HEK293T (cell line): ENCODE measurements around the gene PERM1.
"Not testable (repeated sequence)": the region's sequence is repeated elsewhere in the genome, so short reads cannot be mapped to it uniquely, and the experiment has no call there.

Experiments used
- BHLHE40 ChIP-seq: fragments of 450-650 bp; IDR thresholded peaks from 2 replicates; pipeline ENCODE4 v1.6.1; 2016; ENCODE audit warnings: mild to moderate bottlenecking, moderate library complexity, borderline replicate concordance
- CTBP1 ChIP-seq: fragments of 450-650 bp; IDR thresholded peaks from 2 replicates; pipeline ENCODE4 v1.6.1; 2016; ENCODE audit warnings: borderline replicate concordance
- FOXA1 ChIP-seq: fragments of 450-650 bp; IDR thresholded peaks from 2 replicates; pipeline ENCODE4 v1.6.1; 2016; ENCODE audit warnings: mild to moderate bottlenecking
- FOXM1 ChIP-seq: fragments of 450-650 bp; IDR thresholded peaks from 2 replicates; pipeline ENCODE4 v1.6.1; 2017; ENCODE audit warnings: mild to moderate bottlenecking, borderline replicate concordance
- L3MBTL2 ChIP-seq: fragments of 450-650 bp; conservative IDR thresholded peaks from 2 replicates; pipeline ENCODE4 v1.6.1; 2016; ENCODE audit warnings: mild to moderate bottlenecking
- LEF1 ChIP-seq: fragments of 450-650 bp; IDR thresholded peaks from 2 replicates; pipeline ENCODE4 v1.6.1; 2017; ENCODE audit warnings: mild to moderate bottlenecking, borderline replicate concordance
- PKNOX1 ChIP-seq: fragments of 450-650 bp; IDR thresholded peaks from 2 replicates; pipeline ENCODE4 v1.6.1; 2016
- SP1 ChIP-seq: fragments of 450-650 bp; IDR thresholded peaks from 2 replicates; pipeline ENCODE4 v1.6.1; 2017
- SUZ12 ChIP-seq: fragments of 450-650 bp; IDR thresholded peaks from 2 replicates; pipeline ENCODE4 v1.6.1; 2016; ENCODE audit warnings: mild to moderate bottlenecking
- TARDBP ChIP-seq: fragments of 450-650 bp; IDR thresholded peaks from 2 replicates; pipeline ENCODE4 v1.6.1; 2016
- ZNF384 ChIP-seq: fragments of 450-650 bp; IDR thresholded peaks from 2 replicates; pipeline ENCODE4 v1.6.1; 2016

GRCh38 chr1:946811-947210 is 35.1 kb downstream of the PERM1 start:
- not testable (repeated sequence) for TF ChIP-seq LEF1, SP1, BHLHE40, FOXM1, CTBP1, FOXA1, TARDBP, L3MBTL2, ZNF384, SUZ12, PKNOX1
